ENCODE data around the gene FAM13B.

The FAM13B gene

DNA sequence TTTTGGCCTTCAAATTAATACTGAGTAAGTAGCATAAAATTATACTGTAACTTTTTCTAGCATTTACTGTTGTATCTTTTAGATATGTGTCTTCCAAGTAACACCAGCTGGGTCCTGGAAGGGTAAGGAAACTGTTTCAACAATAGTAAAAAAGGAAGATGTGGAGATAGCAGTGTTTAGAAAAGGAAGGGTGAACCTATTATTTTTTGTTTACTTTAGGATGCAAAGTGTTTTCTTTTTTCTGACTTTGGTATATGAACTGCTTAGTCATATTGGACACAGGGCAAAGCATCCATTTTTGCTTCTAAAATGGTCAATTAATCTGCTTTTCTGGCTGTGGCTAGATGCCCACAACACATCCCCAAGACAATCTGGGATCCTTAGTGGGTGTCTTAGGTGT, 138.3 kb downstream of the FAM13B start:
- H3K4me1 ChIP-seq (ENCODE audit: insufficient read depth, low read length) = no peaks in the 10 kb centered on the region
- H2AFZ ChIP-seq (ENCODE audit: low read depth, low read length) = no peak overlapping the region
- H3K27me3 ChIP-seq (ENCODE audit: insufficient read depth, low read length) = no peaks in the 10 kb centered on the region
- no peaks in the 10 kb centered on the region for H3K9me3 ChIP-seq (ENCODE audit: low read length)
- no peaks in the 10 kb centered on the region for H3K36me3 ChIP-seq (ENCODE audit: insufficient read depth, low read length)
- no peak overlapping the region for H3K4me3 ChIP-seq (ENCODE audit: low read length)

GRCh38 chr5:137891849-137892248, 141.0 kb downstream of the FAM13B start:
- Histone ChIP-seq H3K27me3 (ENCODE audit: insufficient read depth, low read length) (no peaks in the 10 kb centered on the region), H2AFZ (ENCODE audit: low read depth, low read length) (no peak overlapping the region), H3K36me3 (ENCODE audit: insufficient read depth, low read length) (no peaks in the 10 kb centered on the region), H3K4me3 (ENCODE audit: low read length) (no peak overlapping the region), H3K9me3 (ENCODE audit: low read length) (no peaks in the 10 kb centered on the region), H3K4me1 (ENCODE audit: insufficient read depth, low read length) (peaks cover 10% of the 10 kb centered on the region)

DNA sequence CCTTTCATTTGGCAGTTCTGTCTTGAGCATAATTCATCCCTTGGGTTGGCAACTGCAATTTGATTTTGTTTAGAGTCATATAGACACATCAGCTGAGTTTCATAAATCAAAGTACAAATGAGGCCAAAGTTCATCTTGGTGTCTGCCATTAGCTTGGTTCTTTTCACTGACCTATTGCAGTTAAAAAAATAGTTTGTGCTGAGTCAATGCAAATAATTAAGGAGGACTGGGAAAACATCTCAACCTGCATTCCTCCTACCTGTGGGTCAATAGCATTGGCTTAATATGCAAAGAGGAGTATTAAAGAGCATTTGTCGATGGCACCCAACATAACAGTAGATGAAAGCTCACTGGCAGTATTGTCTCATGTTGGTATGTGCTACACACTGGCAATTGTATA, 142.0 kb downstream of the FAM13B start:
- no peaks in the 10 kb centered on the region for H3K27me3 ChIP-seq (ENCODE audit: insufficient read depth, low read length)
- H3K9me3 ChIP-seq (ENCODE audit: low read length) = no peaks in the 10 kb centered on the region
- no peaks in the 10 kb centered on the region for H3K36me3 ChIP-seq (ENCODE audit: insufficient read depth, low read length)
- peaks cover 10% of the 10 kb centered on the region for H3K4me1 ChIP-seq (ENCODE audit: insufficient read depth, low read length)
- H3K4me3 ChIP-seq (ENCODE audit: low read length) = no peak overlapping the region
- H2AFZ ChIP-seq (ENCODE audit: low read depth, low read length) = no peak overlapping the region

- Histone ChIP-seq H3K27me3 (ENCODE audit: insufficient read depth, low read length) (no peaks in the 10 kb centered on the region), H2AFZ (ENCODE audit: low read depth, low read length) (peak within 1 kb of the TSS; percentile 58), H3K9me3 (ENCODE audit: low read length) (no peaks in the 10 kb centered on the region), H3K36me3 (ENCODE audit: insufficient read depth, low read length) (no peaks in the 10 kb centered on the region), H3K4me1 (ENCODE audit: insufficient read depth, low read length) (peaks cover 10% of the 10 kb centered on the region), H3K4me3 (ENCODE audit: low read length) (peak within 1 kb of the TSS; percentile 22)
Observed at GRCh38 chr5:137888863-137889759, 143.8 kb downstream of the FAM13B start, which contains the start of gene PKD2L2. Gene PKD2L2 (plus strand): TSS chr5:137889457. CDS start chr5:137889492, 35 bp downstream.

DNA sequence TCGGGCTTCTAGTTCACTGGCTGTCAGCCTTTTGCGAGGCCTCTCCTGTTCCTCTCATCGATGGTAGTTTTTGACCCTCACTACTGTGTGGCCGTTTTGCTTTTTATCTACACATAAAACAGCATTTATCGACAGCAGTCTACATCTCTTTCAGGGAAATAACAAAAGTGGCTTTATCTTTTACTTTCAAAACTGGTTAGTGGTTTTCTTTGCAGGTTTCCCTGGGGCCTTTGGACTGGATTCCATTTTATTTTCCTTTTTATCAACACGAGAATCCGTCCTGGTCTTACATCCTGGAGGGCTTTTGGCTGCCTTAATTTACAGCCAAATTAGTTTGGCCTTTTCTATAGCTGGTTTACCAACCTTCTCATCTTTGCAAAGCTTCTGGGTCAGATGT, 144.4 kb downstream of the FAM13B start:
- Histone ChIP-seq H3K27me3 (ENCODE audit: insufficient read depth, low read length) (no peaks in the 10 kb centered on the region), H3K36me3 (ENCODE audit: insufficient read depth, low read length) (no peaks in the 10 kb centered on the region), H2AFZ (ENCODE audit: low read depth, low read length) (peak overlapping the region; percentile 58), H3K4me1 (ENCODE audit: insufficient read depth, low read length) (peaks cover 10% of the 10 kb centered on the region), H3K4me3 (ENCODE audit: low read length) (peak overlapping the region; percentile 22), H3K9me3 (ENCODE audit: low read length) (no peaks in the 10 kb centered on the region)

Measured in neuron (in vitro differentiated cells).